IMR-90 (cell line): ENCODE results near the gene PPOX. TPM values are rescaled to one million over a fixed set of nuclear protein-coding genes. Genes with fewer than 3 reads are reported as not detected.

Source experiments
- ATAC-seq: fragments of 200-7000 bp; cut with Tn5 transposase; 2 replicates; pipeline ENCODE4 v1.9.1; 2020; ENCODE audit warnings: low read depth, mild to moderate bottlenecking, moderate library complexity
- BruUV-seq: library from RNA; stranded (reverse); fragments of 400-500 nt; replicated peaks from 2 replicates; lab custom pipeline; 2021; lab: Mats Ljungman, UMichigan
- CTCF ChIA-PET: fragments of 300-600 bp; formaldehyde crosslinking; extraction: SDS; loops from one replicate; lab custom pipeline; 2021; ENCODE audit warnings: antibody characterized with exemption; lab: Yijun Ruan, JAX
- POLR2A ChIA-PET: fragments of 300-600 bp; sonication (Branson Sonifier 250); formaldehyde crosslinking; loops from one replicate; lab custom pipeline; 2022; ENCODE audit warnings: antibody characterized with exemption; ENCODE audit not compliant: unreplicated experiment; lab: Charles Lee
- DNase-seq: peaks from one replicate; pipeline ENCODE4 v3.0.0; 2013
- H2AFZ ChIP-seq: replicated peaks from 2 replicates; pipeline ENCODE3; 2013; ENCODE audit warnings: low read length, mild to moderate bottlenecking; ENCODE audit not compliant: poor library complexity
- H2AK5ac ChIP-seq: 2 replicates; pipeline ENCODE4 v1.6.1; 2013; ENCODE audit warnings: low read depth, low read length, inconsistent platforms
- H2AK9ac ChIP-seq: replicated peaks from 2 replicates; pipeline ENCODE3; 2013; ENCODE audit warnings: mild to moderate bottlenecking, low read depth, low read length, moderate library complexity; ENCODE audit not compliant: poor library complexity
- H2BK120ac ChIP-seq: 2 replicates; pipeline ENCODE4 v1.6.1; 2013; ENCODE audit warnings: low read depth, low read length, inconsistent platforms
- H2BK15ac ChIP-seq: 3 replicates; pipeline ENCODE4 v1.6.1; 2013; ENCODE audit warnings: low read depth, low read length, inconsistent platforms
- H2BK20ac ChIP-seq: 2 replicates; pipeline ENCODE4 v1.6.1; 2013; ENCODE audit warnings: low read depth, mild to moderate bottlenecking, inconsistent platforms, low read length, moderate library complexity
- H2BK5ac ChIP-seq: 2 replicates; pipeline ENCODE4 v1.6.1; 2013; ENCODE audit warnings: mild to moderate bottlenecking, low read depth, low read length, inconsistent platforms; ENCODE audit not compliant: poor library complexity, severe bottlenecking
- H3K14ac ChIP-seq: replicated peaks from 2 replicates; pipeline ENCODE4 v1.6.1; 2013; ENCODE audit warnings: low read depth, low read length, inconsistent platforms
- H3K18ac ChIP-seq: 2 replicates; pipeline ENCODE4 v1.6.1; 2013; ENCODE audit warnings: low read depth, low read length, control low read depth
- H3K23ac ChIP-seq: 2 replicates; pipeline ENCODE4 v1.6.1; 2013; ENCODE audit warnings: low read depth, low read length, inconsistent platforms
- H3K27ac ChIP-seq: 2 replicates; pipeline ENCODE4 v1.5.1; 2013; ENCODE audit warnings: mild to moderate bottlenecking, control low read depth, low read length; ENCODE audit not compliant: insufficient read depth
- H3K27me3 ChIP-seq: 2 replicates; pipeline ENCODE4 v1.6.1; 2013; ENCODE audit warnings: low read length; ENCODE audit not compliant: control insufficient read depth, insufficient read depth
- H3K36me3 ChIP-seq: 2 replicates; pipeline ENCODE4 v1.6.1; 2013; ENCODE audit warnings: low read length, mixed read lengths; ENCODE audit not compliant: control insufficient read depth, insufficient read depth
- H3K4ac ChIP-seq: 2 replicates; pipeline ENCODE4 v1.6.1; 2013; ENCODE audit warnings: low read depth, low read length, inconsistent platforms
- H3K4me1 ChIP-seq: 2 replicates; pipeline ENCODE4 v1.6.1; 2013; ENCODE audit warnings: low read length, mixed read lengths; ENCODE audit not compliant: control insufficient read depth, insufficient read depth
- H3K4me2 ChIP-seq: 2 replicates; pipeline ENCODE4 v1.6.1; 2013; ENCODE audit warnings: low read depth, mild to moderate bottlenecking, control low read depth, low read length, moderate library complexity
- H3K4me3 ChIP-seq: 2 replicates; pipeline ENCODE4 v1.5.1; 2013; ENCODE audit warnings: low read depth, mild to moderate bottlenecking, control low read depth, low read length, moderate library complexity; ENCODE audit not compliant: insufficient read depth
- H3K56ac ChIP-seq: 2 replicates; pipeline ENCODE4 v1.6.1; 2013; ENCODE audit warnings: low read length, inconsistent platforms; ENCODE audit not compliant: insufficient read depth; ENCODE audit errors: extremely low read depth
- H3K79me1 ChIP-seq, 2 experiments: 2 replicates each; pipeline ENCODE4 v1.6.1; 2013; ENCODE audit warnings: low read length in 2 of 2, inconsistent platforms in 1 of 2, low read depth in 1 of 2
- H3K9ac ChIP-seq: 2 replicates; pipeline ENCODE4 v1.6.1; 2013; ENCODE audit warnings: low read depth, low read length, control low read depth
- H3K9me1 ChIP-seq: 2 replicates; pipeline ENCODE4 v1.6.1; 2013; ENCODE audit warnings: low read length, inconsistent platforms; ENCODE audit not compliant: insufficient read depth
- H3K9me3 ChIP-seq: 2 replicates; pipeline ENCODE4 v1.6.1; 2013; ENCODE audit warnings: low read length; ENCODE audit not compliant: control insufficient read depth, insufficient read depth
- H4K20me1 ChIP-seq: 2 replicates; pipeline ENCODE4 v1.6.1; 2013; ENCODE audit warnings: low read length, inconsistent platforms; ENCODE audit not compliant: insufficient read depth
- H4K5ac ChIP-seq: 2 replicates; pipeline ENCODE4 v1.6.1; 2013; ENCODE audit warnings: mild to moderate bottlenecking, low read depth, low read length, control low read depth
- H4K8ac ChIP-seq, 2 experiments: 2 replicates each; pipeline ENCODE4 v1.6.1; 2013; ENCODE audit warnings: low read depth in 2 of 2, low read length in 2 of 2, control low read depth in 1 of 2, inconsistent platforms in 1 of 2
- H4K91ac ChIP-seq: 2 replicates; pipeline ENCODE4 v1.6.1; 2013; ENCODE audit warnings: low read depth, low read length, inconsistent platforms; ENCODE audit not compliant: insufficient read depth
- CHD1 ChIP-seq: IDR thresholded peaks from 2 replicates; pipeline ENCODE4 v1.6.1; 2012; ENCODE audit warnings: low read depth, low read length, improper control_type of control experiment
- MAZ ChIP-seq: IDR thresholded peaks from 2 replicates; pipeline ENCODE4 v1.6.1; 2012; ENCODE audit warnings: low read depth, mild to moderate bottlenecking, low read length, improper control_type of control experiment, moderate library complexity, borderline replicate concordance
- WGBS, 2 experiments: methylation state at CpG; one replicate each; pipeline versions ENCODE4 v1.1.5 to v1.1.7; 2013; ENCODE audit warnings: missing lambda C conversion rate in 2 of 2; ENCODE audit not compliant: insufficient read length in 1 of 2; ENCODE audit errors: extremely low coverage in 2 of 2; 5-methylcytosine and 5-hydroxymethylcytosine counted together
- dilution Hi-C: fragments of 300-500 bp; cut with HindIII; formaldehyde crosslinking; loops from one replicate; pipeline ENCODE4 v1.14.3; 2018; ENCODE audit warnings: low sequenced_read_pairs; ENCODE audit not compliant: unreplicated experiment
- in situ Hi-C: fragments of 300-500 bp; cut with MboI; formaldehyde crosslinking; loops from 3 replicates; pipeline ENCODE4 v1.14.3; 2019; ENCODE audit warnings: low sequenced_read_pairs, inconsistent platforms, mixed read lengths
- intact Hi-C: fragments of 100-400 bp; cut with micrococcal nuclease; formaldehyde crosslinking; loops from 2 replicates; pipeline ENCODE4 v1.10.0; 2022
- polyA plus RNA-seq, 3 experiments: library from polyadenylated mRNA; depleted of rRNA; stranded (reverse); fragments of >200 nt; gene quantifications; 2 replicates each; pipeline ENCODE4 v1.2.3, GENCODE V29; 2012; ENCODE audit warnings: low replicate concordance in 1 of 3
- total RNA-seq: library from RNA; depleted of rRNA; stranded (reverse); fragments of >200 nt; gene quantifications from 2 replicates; pipeline ENCODE4 v1.2.3, GENCODE V29; 2012

PPOX gene
- total and polyA plus RNA-seq, 2 of the 4 experiments (the other 2 are of a cell fraction) = 6.1 to 14.3 TPM

DNA sequence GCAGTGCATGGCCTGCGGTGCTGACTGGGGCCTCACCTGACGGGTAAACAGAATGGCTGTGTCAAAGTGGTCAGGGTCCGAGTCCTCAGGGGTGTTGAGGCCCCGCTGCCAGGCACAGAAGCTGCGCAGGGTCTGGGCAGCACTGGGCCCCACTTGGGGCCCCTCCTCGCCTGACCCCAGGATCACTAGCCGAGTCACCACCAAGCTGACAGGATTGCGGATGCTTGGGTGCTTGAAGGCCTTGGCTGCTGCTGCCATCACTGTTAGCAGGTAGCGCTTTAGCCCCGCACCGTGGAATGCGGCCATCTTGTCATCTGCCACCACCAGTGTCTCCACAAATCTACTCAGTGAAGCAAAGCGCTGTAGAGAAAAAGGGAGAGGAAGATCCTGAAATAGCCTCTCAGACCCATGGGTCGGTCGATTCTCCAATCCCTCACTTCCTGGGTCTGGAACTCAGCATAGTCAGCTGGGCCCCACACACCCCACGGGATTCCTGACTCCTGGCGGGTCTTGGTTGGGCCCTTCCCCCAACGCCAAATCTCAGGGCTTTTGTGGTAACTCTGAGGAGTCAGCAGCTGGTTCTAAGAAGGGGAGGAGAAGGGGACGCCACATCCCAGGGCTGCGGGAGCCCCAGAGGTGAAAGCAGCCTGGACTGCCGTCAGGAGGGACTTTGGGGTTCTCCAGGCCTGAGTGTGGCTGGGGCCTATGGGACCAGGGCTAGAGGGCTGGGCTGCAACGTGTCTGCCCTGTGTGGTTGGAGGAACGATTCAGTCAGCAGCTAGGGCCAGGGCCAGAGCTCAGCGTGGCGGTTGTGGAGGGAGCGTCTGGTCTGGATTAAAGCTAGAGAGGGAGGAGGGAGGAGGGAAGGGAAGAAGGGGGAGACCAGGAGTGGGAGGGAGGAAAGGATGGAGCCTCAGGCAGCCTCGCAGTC lies 30.6 kb downstream of the PPOX start:
- peak overlapping the region; percentile 90; the same call in 1 of the 2 replicates for H2AK5ac ChIP-seq
- in situ Hi-C loops = no loop called here
- dilution Hi-C loops = no loop called here
- 57% methylated on average over 10 of the region's 27 CpGs; no CpG with 5 or more reads in 1 of the 2 experiments for WGBS, 2 experiments
- H4K20me1 ChIP-seq = no peaks in the 10 kb centered on the region
- peak overlapping the region; percentile 41; the same call in 1 of the 2 replicates for H2BK120ac ChIP-seq
- peak overlapping the region; percentile 43 for H4K5ac ChIP-seq
- ATAC-seq (peak; percentile 25), DNase-seq (peak; percentile 75)
- H3K9me1 ChIP-seq = peaks cover 17% of the 10 kb centered on the region
- intact Hi-C loops = no loop called here
- no TSS peak for BruUV-seq
- peak overlapping the region; percentile 26; the same call in 1 of the 2 replicates for H3K18ac ChIP-seq
- H3K14ac ChIP-seq = peak overlapping the region; percentile 88
- H2BK5ac ChIP-seq = peak overlapping the region; percentile 44
- no peaks in the 10 kb centered on the region; a peak in 1 of 4 replicates for H3K79me1 ChIP-seq
- H3K4ac ChIP-seq = peak overlapping the region; percentile 88
- H4K91ac ChIP-seq = peak overlapping the region; percentile 76
- H3K4me3 ChIP-seq = no peak overlapping the region
- peak overlapping the region; percentile 44; the same call in 1 of the 2 replicates for H3K56ac ChIP-seq
- no peaks in the 10 kb centered on the region for H3K27me3 ChIP-seq
- H3K4me2 ChIP-seq = peak overlapping the region; percentile 70
- H3K9ac ChIP-seq = peak overlapping the region; percentile 33
- peaks cover 31% of the 10 kb centered on the region for H3K4me1 ChIP-seq
- peak overlapping the region; percentile 76 for H3K23ac ChIP-seq
- peak overlapping the region; percentile 71 for H3K27ac ChIP-seq
- peak overlapping the region; percentile 94 for H2AFZ ChIP-seq
- TF ChIP-seq CHD1 (no peak), MAZ (peak; percentile 53; the same call in 1 of the 2 replicates)
- H2BK20ac ChIP-seq = peak overlapping the region; percentile 67; the same call in 1 of the 2 replicates
- POLR2A ChIA-PET = no interaction called here
- no peaks in the 10 kb centered on the region for H3K9me3 ChIP-seq
- H2AK9ac ChIP-seq = peak overlapping the region; percentile 92
- H3K36me3 ChIP-seq = no peaks in the 10 kb centered on the region
- CTCF ChIA-PET = no interaction called here
- H2BK15ac ChIP-seq = peak overlapping the region; percentile 49; the same call in 1 of the 3 replicates
- H4K8ac ChIP-seq = peak overlapping the region; percentile 96
